Loucy (cell line): ENCODE results near the gene SOCS7.

Source experiments
- EZH2phosphoT487 ChIP-seq: fragments of 200-600 bp; IDR thresholded peaks from 2 replicates; pipeline ENCODE4 v1.6.1; 2018; ENCODE audit warnings: antibody characterized with exemption, mild to moderate bottlenecking, moderate library complexity, borderline replicate concordance
- TF ChIP-seq, protein P1 (sequence below): fragments of 200-600 bp; sonication (generic); conservative IDR thresholded peaks from 2 replicates; pipeline ENCODE4 v1.5.1; 2014; ENCODE audit warnings: mild to moderate bottlenecking, antibody characterized with exemption, low read length

GRCh38 chr17:38353668-38354067 is 2.0 kb downstream of the SOCS7 start:
- TF ChIP-seq, protein P1, sequence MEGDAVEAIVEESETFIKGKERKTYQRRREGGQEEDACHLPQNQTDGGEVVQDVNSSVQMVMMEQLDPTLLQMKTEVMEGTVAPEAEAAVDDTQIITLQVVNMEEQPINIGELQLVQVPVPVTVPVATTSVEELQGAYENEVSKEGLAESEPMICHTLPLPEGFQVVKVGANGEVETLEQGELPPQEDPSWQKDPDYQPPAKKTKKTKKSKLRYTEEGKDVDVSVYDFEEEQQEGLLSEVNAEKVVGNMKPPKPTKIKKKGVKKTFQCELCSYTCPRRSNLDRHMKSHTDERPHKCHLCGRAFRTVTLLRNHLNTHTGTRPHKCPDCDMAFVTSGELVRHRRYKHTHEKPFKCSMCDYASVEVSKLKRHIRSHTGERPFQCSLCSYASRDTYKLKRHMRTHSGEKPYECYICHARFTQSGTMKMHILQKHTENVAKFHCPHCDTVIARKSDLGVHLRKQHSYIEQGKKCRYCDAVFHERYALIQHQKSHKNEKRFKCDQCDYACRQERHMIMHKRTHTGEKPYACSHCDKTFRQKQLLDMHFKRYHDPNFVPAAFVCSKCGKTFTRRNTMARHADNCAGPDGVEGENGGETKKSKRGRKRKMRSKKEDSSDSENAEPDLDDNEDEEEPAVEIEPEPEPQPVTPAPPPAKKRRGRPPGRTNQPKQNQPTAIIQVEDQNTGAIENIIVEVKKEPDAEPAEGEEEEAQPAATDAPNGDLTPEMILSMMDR: no peak
- no peak for TF ChIP-seq EZH2phosphoT487
